Cardiac atrium fibroblast (primary cell): ENCODE measurements around the gene MIPEP. TPM values are rescaled to one million over a fixed set of nuclear protein-coding genes. Genes with fewer than 3 reads are reported as not detected.

Experiments used
- total RNA-seq: library from RNA; depleted of rRNA; stranded (reverse); fragments of >200 nt; gene quantifications from 2 replicates; pipeline ENCODE4 v1.2.3, GENCODE V29; 2015

MIPEP gene
- total RNA-seq, result 12.8 and 14.1 TPM in 2 replicates

GRCh38 chr13:23888658-23889614 lies at the start of gene MIPEP:
MIPEP (minus strand) TSS chr13:23889400; CDS start chr13:23889320, 80 bp downstream.

GRCh38 chr13:23897452-23897919 lies 8.3 kb upstream of the MIPEP start, which contains the start of gene C1QTNF9B:
C1QTNF9B (minus strand) TSS chr13:23897502.

Other genes starting within 250 kb of the MIPEP start
- gene C1QTNF9B, start 8.1 kb upstream of the MIPEP start, total RNA-seq, result 2.2 TPM in 1 of 2 replicates, not detected in the other